Panc1 (cell line): ENCODE data around the gene TTBK1. TPM values are rescaled to one million over a fixed set of nuclear protein-coding genes. Genes with fewer than 3 reads are reported as not detected.

Source experiments
- ATAC-seq: fragments of 200-7000 bp; cut with Tn5 transposase; 2 replicates; pipeline ENCODE4 v1.9.1; 2020; ENCODE audit warnings: mild to moderate bottlenecking, moderate library complexity
- BruUV-seq: library from RNA; stranded (reverse); fragments of 400-500 nt; replicated peaks from 2 replicates; lab custom pipeline; 2021; lab: Mats Ljungman, UMichigan
- CTCF ChIA-PET: fragments of 300-600 bp; sonication (Branson Sonifier 250); formaldehyde crosslinking; loops from one replicate; lab custom pipeline; 2022; ENCODE audit warnings: antibody characterized with exemption; lab: Charles Lee
- POLR2A ChIA-PET: fragments of 300-600 bp; sonication (Branson Sonifier 250); formaldehyde crosslinking; loops from one replicate; lab custom pipeline; 2022; ENCODE audit warnings: antibody characterized with exemption; lab: Charles Lee
- DNase-seq: peaks from one replicate; pipeline ENCODE4 v3.0.0-alpha.2; 2010; ENCODE audit warnings: low read depth, low spot score
- H3K27ac ChIP-seq: 2 replicates; pipeline ENCODE4 v1.5.1; 2011; ENCODE audit warnings: mild to moderate bottlenecking, low read length, inconsistent platforms
- H3K27me3 ChIP-seq: fragments of 200-500 bp; sonication (Bioruptor generic); 2 replicates; pipeline ENCODE4 v1.6.0; 2014; ENCODE audit warnings: low read length, inconsistent platforms; ENCODE audit not compliant: control insufficient read depth, insufficient read depth
- H3K36me3 ChIP-seq: fragments of 200-500 bp; sonication (Bioruptor generic); 2 replicates; pipeline ENCODE4 v1.5.1; 2014; ENCODE audit warnings: inconsistent platforms, mild to moderate bottlenecking, low read length, moderate library complexity; ENCODE audit not compliant: control insufficient read depth, insufficient read depth
- H3K4me1 ChIP-seq: 2 replicates; pipeline ENCODE4 v1.5.1; 2011; ENCODE audit warnings: inconsistent platforms, mild to moderate bottlenecking, low read length, moderate library complexity; ENCODE audit not compliant: control insufficient read depth, insufficient read depth
- H3K4me3 ChIP-seq, 2 experiments: 2 replicates each; pipeline ENCODE4 v1.5.1; 2011 to 2012; ENCODE audit warnings: low read depth in 2 of 2, low read length in 2 of 2, mild to moderate bottlenecking in 2 of 2, inconsistent platforms in 1 of 2, moderate library complexity in 1 of 2
- H3K9me3 ChIP-seq: fragments of 200-500 bp; sonication (Bioruptor generic); 2 replicates; pipeline ENCODE4 v1.5.1; 2014; ENCODE audit warnings: low read depth, mild to moderate bottlenecking, inconsistent platforms, low read length, moderate library complexity; ENCODE audit not compliant: control insufficient read depth, insufficient read depth
- POLR2AphosphoS5 ChIP-seq: IDR thresholded peaks from 2 replicates; pipeline ENCODE4 v1.6.1; 2012; ENCODE audit warnings: mild to moderate bottlenecking, low read depth, low read length, moderate library complexity
- SIN3A ChIP-seq: IDR thresholded peaks from 2 replicates; pipeline ENCODE4 v1.6.1; 2012; ENCODE audit warnings: low read depth, mild to moderate bottlenecking, low read length, moderate library complexity, borderline replicate concordance; ENCODE audit not compliant: insufficient read depth
- TCF7L2 ChIP-seq: IDR thresholded peaks from 2 replicates; pipeline ENCODE4 v1.6.1; 2011; ENCODE audit warnings: mild to moderate bottlenecking, low read depth, low read length, inconsistent platforms
- in situ Hi-C: cut with HindIII; loops from 2 replicates; pipeline ENCODE4 v1.10.0; 2016; ENCODE audit warnings: low sequenced_read_pairs, low pct_unique_long_range_greater_than_20kb
- intact Hi-C: fragments of 100-400 bp; cut with micrococcal nuclease; formaldehyde crosslinking; loops from one replicate; pipeline ENCODE4 v1.10.0; 2022; ENCODE audit not compliant: unreplicated experiment
- total RNA-seq: library from RNA; stranded (reverse); gene quantifications from one replicate; pipeline ENCODE4 v1.2.1, GENCODE V29; 2021; ENCODE audit not compliant: unreplicated experiment
- TF ChIP-seq, protein P1 (sequence below), 2 experiments: IDR thresholded peaks; 2 replicates each; pipeline ENCODE4 v1.6.1; 2011 to 2012; ENCODE audit warnings: low read depth in 2 of 2, control low read depth in 1 of 2, low read length in 1 of 2, mild to moderate bottlenecking in 1 of 2, moderate library complexity in 1 of 2; ENCODE audit not compliant: insufficient read depth in 1 of 2
- TF ChIP-seq, protein P2 (sequence below): fragments of 450-650 bp; IDR thresholded peaks from 2 replicates; pipeline ENCODE4 v1.5.1; 2017; ENCODE audit warnings: mild to moderate bottlenecking

The TTBK1 gene
- total RNA-seq, 1 experiment from 2014 or later = 0.10 TPM

DNA sequence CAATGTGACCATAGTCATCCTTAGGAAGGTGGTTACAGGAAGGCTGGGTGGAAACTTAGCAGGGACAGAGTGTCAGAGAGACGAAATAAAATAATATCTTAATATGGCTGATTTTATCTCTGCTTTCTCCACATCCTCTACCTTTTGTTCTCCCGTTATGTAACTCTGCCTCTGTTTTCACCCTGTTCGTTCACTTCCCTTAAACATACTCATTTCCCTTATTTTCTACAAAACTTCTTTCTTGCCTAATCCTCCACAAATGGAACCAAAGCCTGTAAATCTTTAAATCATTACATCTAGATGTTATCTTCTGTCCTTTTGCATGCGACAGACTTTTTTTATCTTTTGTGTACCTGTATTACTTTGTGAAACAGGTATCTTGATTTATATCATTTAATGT, 88.6 kb downstream of the TTBK1 start:
- CTCF ChIA-PET = no interaction called here

DNA sequence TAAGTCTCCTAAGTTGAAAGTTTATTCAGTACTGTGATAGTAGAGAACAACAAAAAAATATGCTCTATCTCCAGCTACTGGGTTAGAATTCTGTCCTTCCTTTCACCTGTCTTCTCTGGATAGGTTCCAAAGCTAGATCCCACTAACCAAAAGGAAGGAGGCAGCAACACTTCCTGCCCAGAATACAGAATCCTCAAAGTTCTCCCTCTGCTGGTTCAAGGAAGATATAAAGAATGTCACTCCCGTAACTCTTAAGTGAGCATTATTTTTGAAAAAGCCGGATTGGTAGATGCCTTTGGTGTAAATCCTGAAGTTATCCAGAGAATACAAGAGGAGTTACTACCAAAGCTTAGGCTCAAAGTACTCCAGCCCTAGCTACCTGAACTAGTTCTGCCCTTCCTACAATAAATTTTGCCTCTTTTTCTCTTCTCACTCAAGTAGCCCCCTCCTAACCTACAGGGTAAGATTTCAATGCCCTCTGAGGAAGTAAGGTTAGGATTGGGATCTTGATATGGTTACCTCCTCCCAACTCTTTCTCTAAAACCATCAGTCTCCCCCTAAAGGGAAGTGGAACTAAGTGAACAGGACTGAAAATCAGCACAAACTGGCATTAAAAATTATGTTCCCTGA, 91.3 kb downstream of the TTBK1 start:
- no peaks in the 10 kb centered on the region for H3K27me3 ChIP-seq
- H3K36me3 ChIP-seq = peaks cover 9% of the 10 kb centered on the region
- ATAC-seq = peak; percentile 90
- no peaks in the 10 kb centered on the region for H3K9me3 ChIP-seq
- POLR2A ChIA-PET = interaction anchor here (1.2 kb wide), 1 partner anchor 14 kb away, joined by 3 read pairs; no protein-coding TSS in a partner anchor
- no TSS peak for BruUV-seq
- no peak overlapping the region for H3K27ac ChIP-seq
- intact Hi-C loops (loop anchor here (2.0 kb wide), 1 partner anchor 72 kb away; no protein-coding TSS in a partner anchor), in situ Hi-C loops (no loop called here)
- no peak overlapping the region for H3K4me3 ChIP-seq
- peak; percentile 46 for DNase-seq
- CTCF ChIA-PET = interaction anchor here (0.6 to 1.2 kb wide), 4 partner anchors 14 to 71 kb away, joined by 3 to 9 read pairs (median 3); partner anchors contain the start of gene CRIP3
- TF ChIP-seq TCF7L2 (no peak), SIN3A (no peak), POLR2AphosphoS5 (no peak)
- TF ChIP-seq, protein P1, sequence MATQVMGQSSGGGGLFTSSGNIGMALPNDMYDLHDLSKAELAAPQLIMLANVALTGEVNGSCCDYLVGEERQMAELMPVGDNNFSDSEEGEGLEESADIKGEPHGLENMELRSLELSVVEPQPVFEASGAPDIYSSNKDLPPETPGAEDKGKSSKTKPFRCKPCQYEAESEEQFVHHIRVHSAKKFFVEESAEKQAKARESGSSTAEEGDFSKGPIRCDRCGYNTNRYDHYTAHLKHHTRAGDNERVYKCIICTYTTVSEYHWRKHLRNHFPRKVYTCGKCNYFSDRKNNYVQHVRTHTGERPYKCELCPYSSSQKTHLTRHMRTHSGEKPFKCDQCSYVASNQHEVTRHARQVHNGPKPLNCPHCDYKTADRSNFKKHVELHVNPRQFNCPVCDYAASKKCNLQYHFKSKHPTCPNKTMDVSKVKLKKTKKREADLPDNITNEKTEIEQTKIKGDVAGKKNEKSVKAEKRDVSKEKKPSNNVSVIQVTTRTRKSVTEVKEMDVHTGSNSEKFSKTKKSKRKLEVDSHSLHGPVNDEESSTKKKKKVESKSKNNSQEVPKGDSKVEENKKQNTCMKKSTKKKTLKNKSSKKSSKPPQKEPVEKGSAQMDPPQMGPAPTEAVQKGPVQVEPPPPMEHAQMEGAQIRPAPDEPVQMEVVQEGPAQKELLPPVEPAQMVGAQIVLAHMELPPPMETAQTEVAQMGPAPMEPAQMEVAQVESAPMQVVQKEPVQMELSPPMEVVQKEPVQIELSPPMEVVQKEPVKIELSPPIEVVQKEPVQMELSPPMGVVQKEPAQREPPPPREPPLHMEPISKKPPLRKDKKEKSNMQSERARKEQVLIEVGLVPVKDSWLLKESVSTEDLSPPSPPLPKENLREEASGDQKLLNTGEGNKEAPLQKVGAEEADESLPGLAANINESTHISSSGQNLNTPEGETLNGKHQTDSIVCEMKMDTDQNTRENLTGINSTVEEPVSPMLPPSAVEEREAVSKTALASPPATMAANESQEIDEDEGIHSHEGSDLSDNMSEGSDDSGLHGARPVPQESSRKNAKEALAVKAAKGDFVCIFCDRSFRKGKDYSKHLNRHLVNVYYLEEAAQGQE (IDR thresholded peaks at IDR 0.05; ENCODE audit: insufficient read depth in 1 of 2, low read depth in 2 of 2, low read length in 1 of 2) = no peak
- TF ChIP-seq, protein P2, sequence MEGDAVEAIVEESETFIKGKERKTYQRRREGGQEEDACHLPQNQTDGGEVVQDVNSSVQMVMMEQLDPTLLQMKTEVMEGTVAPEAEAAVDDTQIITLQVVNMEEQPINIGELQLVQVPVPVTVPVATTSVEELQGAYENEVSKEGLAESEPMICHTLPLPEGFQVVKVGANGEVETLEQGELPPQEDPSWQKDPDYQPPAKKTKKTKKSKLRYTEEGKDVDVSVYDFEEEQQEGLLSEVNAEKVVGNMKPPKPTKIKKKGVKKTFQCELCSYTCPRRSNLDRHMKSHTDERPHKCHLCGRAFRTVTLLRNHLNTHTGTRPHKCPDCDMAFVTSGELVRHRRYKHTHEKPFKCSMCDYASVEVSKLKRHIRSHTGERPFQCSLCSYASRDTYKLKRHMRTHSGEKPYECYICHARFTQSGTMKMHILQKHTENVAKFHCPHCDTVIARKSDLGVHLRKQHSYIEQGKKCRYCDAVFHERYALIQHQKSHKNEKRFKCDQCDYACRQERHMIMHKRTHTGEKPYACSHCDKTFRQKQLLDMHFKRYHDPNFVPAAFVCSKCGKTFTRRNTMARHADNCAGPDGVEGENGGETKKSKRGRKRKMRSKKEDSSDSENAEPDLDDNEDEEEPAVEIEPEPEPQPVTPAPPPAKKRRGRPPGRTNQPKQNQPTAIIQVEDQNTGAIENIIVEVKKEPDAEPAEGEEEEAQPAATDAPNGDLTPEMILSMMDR = peak; percentile 67
- no peaks in the 10 kb centered on the region for H3K4me1 ChIP-seq

More for the DNA sequence above, 88.6 kb downstream of the TTBK1 start:
- Histone ChIP-seq H3K27me3 (no peaks in the 10 kb centered on the region), H3K9me3 (no peaks in the 10 kb centered on the region), H3K27ac (no peak overlapping the region), H3K4me3 (no peak overlapping the region), H3K4me1 (no peaks in the 10 kb centered on the region), H3K36me3 (no peaks in the 10 kb centered on the region)
- in situ Hi-C loops = no loop called here
- intact Hi-C loops = no loop called here
- DNase-seq = no peak
- TF ChIP-seq TCF7L2 = no peak
- no peak for TF ChIP-seq SIN3A
- TF ChIP-seq, protein P1 (IDR thresholded peaks at IDR 0.05; ENCODE audit: insufficient read depth in 1 of 2, low read depth in 2 of 2, low read length in 1 of 2) = no peak
- TF ChIP-seq, protein P2 = no peak
- no peak for TF ChIP-seq POLR2AphosphoS5
- POLR2A ChIA-PET = no interaction called here
- ATAC-seq = no peak
- no TSS peak for BruUV-seq
